PC-3 (cell line): ENCODE results near the gene DYNC1I1.

Experiments
- CTCF ChIP-seq: fragments of 300-600 bp; sonication (generic); conservative IDR thresholded peaks from 2 replicates; pipeline ENCODE4 v1.5.1; 2017; ENCODE audit warnings: antibody characterized with exemption, low read depth, mild to moderate bottlenecking, low read length
- EZH2phosphoT487 ChIP-seq: fragments of 300-600 bp; sonication (generic); IDR thresholded peaks from 2 replicates; pipeline ENCODE4 v1.6.1; 2018; ENCODE audit warnings: mild to moderate bottlenecking, antibody characterized with exemption, low read length, borderline replicate concordance

DNA sequence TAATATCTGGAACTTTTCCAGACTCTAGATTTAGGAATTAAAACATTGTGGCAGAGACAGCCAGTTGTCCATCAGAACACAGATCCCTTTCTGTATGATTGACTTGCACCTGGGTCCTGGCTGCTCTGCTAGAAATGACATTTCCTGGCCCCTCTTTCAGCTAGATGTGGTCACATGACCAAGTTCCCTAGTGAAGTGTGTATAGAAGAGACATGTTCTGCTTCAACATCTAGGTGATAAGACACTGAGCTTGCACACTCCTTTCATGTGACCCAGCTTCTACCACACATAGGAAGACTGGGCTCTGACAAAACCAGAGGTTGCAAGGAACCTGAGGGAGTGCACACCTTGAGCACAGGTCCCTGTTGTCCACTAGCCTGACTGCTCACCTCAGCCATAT lies 22.8 kb upstream of the DYNC1I1 start:
- TF ChIP-seq CTCF (no peak), EZH2phosphoT487 (no peak)
